Thyroid gland (tissue), 4 donors: Measurements from ENCODE around the gene RILP.

Experiments
- POLR2A ChIP-seq, 2 donors: fragments of 450-650 bp; IDR thresholded peaks; one replicate each; pipeline ENCODE4 v1.6.1; 2017; ENCODE audit warnings: antibody characterized with exemption in 2 of 2, mild to moderate bottlenecking in 2 of 2, moderate library complexity in 1 of 2
- TF ChIP-seq, protein P1 (sequence below), 6 experiments: fragments of 200-600 bp in 3 of 6; fragments of 450-650 bp in 3 of 6; sonication (generic) in 3 of 6; IDR thresholded peaks; one replicate each; pipeline ENCODE4 v1.5.1; 2016 to 2019; ENCODE audit warnings: antibody characterized with exemption in 6 of 6, mild to moderate bottlenecking in 2 of 6, inconsistent platforms in 1 of 6, moderate library complexity in 1 of 6

DNA sequence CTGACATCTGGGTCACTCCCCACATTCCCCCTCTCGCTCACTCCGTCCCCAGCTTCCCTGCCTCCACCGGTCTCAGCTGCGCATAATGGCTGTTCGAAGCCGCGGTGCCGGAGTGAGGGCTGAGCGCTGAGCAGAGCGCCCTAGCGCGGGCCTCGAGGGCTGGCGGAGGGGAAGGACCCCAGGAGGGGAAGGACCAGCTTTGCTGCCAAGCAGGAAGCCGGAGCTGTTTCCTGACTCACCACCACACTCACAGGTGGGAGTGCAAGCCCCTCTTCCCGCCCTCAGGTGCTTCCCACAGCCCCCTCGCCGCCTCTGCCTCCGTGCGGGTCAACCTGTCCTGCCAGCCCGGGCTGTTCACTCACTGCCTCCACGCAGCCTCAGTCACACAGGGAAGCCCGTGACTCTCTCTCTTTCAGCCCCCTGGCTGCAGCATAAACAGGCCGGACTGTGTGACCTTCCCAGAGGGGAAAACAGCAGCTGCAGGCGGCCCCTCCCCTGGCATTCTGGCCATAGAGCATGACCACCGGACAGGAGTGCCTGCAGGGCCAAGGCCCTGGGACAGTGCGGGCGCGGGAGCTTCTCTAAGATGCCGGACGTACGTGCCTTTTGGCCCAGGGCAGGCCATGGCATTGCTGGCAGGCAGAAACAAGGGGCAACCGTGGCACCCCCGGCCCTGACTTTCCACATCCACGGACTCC lies 44.7 kb downstream of the RILP start:
- TF ChIP-seq, protein P1, sequence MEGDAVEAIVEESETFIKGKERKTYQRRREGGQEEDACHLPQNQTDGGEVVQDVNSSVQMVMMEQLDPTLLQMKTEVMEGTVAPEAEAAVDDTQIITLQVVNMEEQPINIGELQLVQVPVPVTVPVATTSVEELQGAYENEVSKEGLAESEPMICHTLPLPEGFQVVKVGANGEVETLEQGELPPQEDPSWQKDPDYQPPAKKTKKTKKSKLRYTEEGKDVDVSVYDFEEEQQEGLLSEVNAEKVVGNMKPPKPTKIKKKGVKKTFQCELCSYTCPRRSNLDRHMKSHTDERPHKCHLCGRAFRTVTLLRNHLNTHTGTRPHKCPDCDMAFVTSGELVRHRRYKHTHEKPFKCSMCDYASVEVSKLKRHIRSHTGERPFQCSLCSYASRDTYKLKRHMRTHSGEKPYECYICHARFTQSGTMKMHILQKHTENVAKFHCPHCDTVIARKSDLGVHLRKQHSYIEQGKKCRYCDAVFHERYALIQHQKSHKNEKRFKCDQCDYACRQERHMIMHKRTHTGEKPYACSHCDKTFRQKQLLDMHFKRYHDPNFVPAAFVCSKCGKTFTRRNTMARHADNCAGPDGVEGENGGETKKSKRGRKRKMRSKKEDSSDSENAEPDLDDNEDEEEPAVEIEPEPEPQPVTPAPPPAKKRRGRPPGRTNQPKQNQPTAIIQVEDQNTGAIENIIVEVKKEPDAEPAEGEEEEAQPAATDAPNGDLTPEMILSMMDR (IDR thresholded peaks at IDR 0.05) = no peak
- TF ChIP-seq POLR2A (IDR thresholded peaks at IDR 0.05) = no peak
